AG20443 (cell line): ENCODE measurements around the gene CNGA3.

Experiments used
- DNase-seq: peaks from one replicate; pipeline ENCODE4 v3.0.0; 2012; ENCODE audit warnings: low spot score, mixed read lengths

CNGA3 gene

GRCh38 chr2:98329549-98329948, 16.7 kb upstream of the CNGA3 start:
- DNase-seq, result no peak

GRCh38 chr2:98332989-98333388, 13.3 kb upstream of the CNGA3 start:
- no peak for DNase-seq

GRCh38 chr2:98333922-98334321, 12.3 kb upstream of the CNGA3 start:
- DNase-seq, result no peak

GRCh38 chr2:98334439-98335078, 11.7 kb upstream of the CNGA3 start:
- DNase-seq, result peak; percentile 84

GRCh38 chr2:98335271-98335670, 11.0 kb upstream of the CNGA3 start:
- DNase-seq, result no peak

GRCh38 chr2:98341241-98341640, 5.0 kb upstream of the CNGA3 start:
- no peak for DNase-seq

- no peak for DNase-seq
Observed at GRCh38 chr2:98343285-98343684, 3.0 kb upstream of the CNGA3 start.

- no peak for DNase-seq
Observed at GRCh38 chr2:98347298-98348065, 1.2 kb downstream of the CNGA3 start.

- no peak for DNase-seq
Observed at GRCh38 chr2:98348066-98348561, 1.9 kb downstream of the CNGA3 start.

GRCh38 chr2:98350411-98350810, 4.2 kb downstream of the CNGA3 start:
- DNase-seq, result no peak

- DNase-seq, result no peak
Observed at GRCh38 chr2:98355881-98356280, 9.6 kb downstream of the CNGA3 start.

- DNase-seq, result no peak
Observed at GRCh38 chr2:98356729-98357128, 10.5 kb downstream of the CNGA3 start.

GRCh38 chr2:98357849-98358248, 11.6 kb downstream of the CNGA3 start:
- no peak for DNase-seq

- DNase-seq, result no peak
Observed at GRCh38 chr2:98359986-98360385, 13.7 kb downstream of the CNGA3 start.

- DNase-seq, result no peak
Observed at GRCh38 chr2:98367721-98368120, 21.5 kb downstream of the CNGA3 start.

- no peak for DNase-seq
Observed at GRCh38 chr2:98369710-98370239, 23.5 kb downstream of the CNGA3 start.

- DNase-seq, result no peak
Observed at GRCh38 chr2:98372121-98372520, 25.9 kb downstream of the CNGA3 start.

GRCh38 chr2:98372579-98372978, 26.3 kb downstream of the CNGA3 start:
- no peak for DNase-seq

- no peak for DNase-seq
Observed at GRCh38 chr2:98374286-98374685, 28.0 kb downstream of the CNGA3 start.

GRCh38 chr2:98374958-98375570, 28.8 kb downstream of the CNGA3 start:
- DNase-seq, result no peak

GRCh38 chr2:98376301-98376910, 30.1 kb downstream of the CNGA3 start:
- no peak for DNase-seq

GRCh38 chr2:98376996-98377395, 30.7 kb downstream of the CNGA3 start:
- no peak for DNase-seq
